SKM-1 (cell line): ENCODE measurements around the gene STK32C.
"Not testable (repeated sequence)": the region's sequence is repeated elsewhere in the genome, so short reads cannot be mapped to it uniquely, and the experiment has no call there.

Experiments used
- DNase-seq: peaks from one replicate; lab custom pipeline; 2025; ENCODE audit not compliant: unreplicated experiment; lab: John Stamatoyannopoulos, UW

STK32C gene

DNA sequence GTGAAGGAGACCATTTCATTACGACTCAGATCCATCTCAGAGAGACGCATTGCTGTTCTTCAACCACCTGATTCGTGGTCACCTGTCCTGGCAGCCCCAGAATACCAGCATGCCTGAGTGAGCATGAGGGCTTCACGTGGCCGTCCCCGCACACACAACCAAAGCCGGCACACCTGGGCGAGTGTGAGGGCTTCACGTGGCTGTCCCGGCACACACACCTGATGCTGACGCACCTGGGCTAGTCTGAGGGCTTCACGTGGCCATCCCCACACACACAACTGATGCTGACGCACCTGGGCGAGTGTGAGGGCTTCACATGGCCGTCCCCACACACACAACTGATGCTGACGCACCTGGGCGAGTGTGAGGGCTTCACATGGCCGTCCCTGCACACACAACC, 86.8 kb downstream of the STK32C start:
- DNase-seq: not testable (repeated sequence)

DNA sequence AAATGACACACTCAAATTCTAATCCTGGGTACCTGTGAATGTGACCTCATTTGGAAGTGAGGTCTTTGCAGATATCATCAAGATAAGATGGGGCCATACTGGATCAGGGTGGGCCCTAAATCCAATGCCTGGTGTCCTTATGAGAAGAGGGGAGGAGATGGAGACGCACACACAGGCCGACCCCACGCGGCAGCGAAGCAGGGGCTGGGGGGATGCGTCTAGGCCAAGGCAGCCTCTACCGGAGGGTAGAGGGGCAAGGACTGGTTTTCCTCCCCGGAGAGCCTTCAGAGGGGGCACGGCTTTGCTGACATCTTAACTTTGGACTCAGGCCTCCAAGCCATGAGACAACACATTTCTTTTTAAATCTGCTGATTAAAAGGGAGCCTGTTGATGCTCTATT, 87.7 kb downstream of the STK32C start:
- DNase-seq: no peak

DNA sequence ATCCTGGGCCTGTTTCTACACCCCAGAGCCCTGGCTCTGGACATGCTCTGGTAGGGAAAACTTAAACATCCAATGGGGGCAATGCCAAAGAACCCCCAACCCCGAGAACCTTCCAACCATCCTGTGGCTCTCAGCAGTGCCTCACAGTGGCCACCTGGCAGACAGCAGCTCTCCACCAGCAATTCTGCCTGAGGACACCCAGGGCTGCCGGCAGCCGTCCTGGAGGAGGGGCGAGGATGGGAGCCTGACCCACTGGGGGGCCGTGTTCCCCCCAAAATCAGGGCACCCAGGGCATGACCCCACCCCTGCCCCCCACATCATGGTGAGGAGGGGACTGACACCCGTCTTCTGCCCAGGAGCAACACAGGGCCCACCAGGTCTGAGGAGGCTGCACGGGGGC, 88.3 kb downstream of the STK32C start:
- no peak for DNase-seq

GRCh38 chr10:132216441-132216840, 91.3 kb downstream of the STK32C start:
- not testable (repeated sequence) for DNase-seq

DNA sequence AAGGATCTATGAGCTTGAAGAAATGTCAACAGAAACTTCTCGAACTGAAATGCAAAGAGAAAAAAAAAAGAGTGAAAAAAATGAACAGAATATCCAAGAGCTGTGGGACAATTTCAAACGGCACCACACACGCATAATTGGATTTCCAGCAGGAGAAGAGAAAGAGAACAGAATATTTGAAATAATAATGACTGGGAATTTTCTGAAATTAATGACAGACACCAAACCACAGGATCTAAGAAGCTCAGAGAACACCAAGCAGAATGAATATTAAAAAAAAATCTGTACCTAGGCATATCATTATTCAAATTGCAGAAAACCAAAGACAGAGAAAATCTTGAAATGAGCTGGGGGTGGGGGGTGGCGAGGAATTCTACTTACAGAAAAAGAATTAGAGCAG, 93.8 kb downstream of the STK32C start:
- no peak for DNase-seq

DNA sequence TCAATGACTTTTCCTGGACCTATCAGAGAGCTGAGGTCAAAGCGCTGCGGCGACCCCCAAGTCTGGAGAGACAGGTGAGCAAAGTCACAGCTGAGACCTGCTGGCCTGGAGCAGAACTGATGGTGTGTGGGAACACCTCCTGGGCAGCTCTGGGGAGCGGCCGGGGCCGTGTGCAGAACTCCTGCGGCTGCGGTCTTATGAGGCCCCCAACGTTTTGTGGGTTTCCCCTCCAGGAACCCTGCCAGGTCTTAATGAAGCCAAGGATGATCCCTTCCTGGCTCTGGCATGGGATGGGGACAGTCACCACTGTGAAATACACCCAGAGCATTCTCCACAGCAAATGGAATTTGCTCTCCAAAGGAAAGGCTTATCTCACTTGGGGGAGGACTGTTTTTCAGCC, 94.9 kb downstream of the STK32C start:
- DNase-seq: no peak

GRCh38 chr10:132211246-132211645, 96.5 kb downstream of the STK32C start:
- no peak for DNase-seq

DNA sequence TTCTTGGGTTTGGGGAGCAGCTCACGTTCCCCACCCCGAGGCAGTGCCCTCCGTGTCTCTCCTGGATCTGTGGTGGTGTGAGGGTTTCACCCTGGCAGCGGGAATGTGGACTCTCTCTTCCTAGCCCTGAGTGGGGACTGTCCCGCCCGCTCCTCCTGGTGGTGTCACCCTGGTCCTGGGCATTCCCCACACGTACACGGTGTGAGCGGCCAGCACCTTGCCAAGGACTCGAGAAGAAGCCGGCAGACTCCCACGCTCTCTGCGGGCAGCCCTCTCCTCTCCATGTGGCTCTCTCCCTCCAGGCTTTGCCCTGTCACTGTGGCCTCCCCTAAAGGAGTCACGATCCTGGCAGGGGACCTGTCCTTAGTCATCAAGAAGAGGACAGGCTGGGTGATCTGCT, 97.0 kb downstream of the STK32C start:
- DNase-seq: no peak

- no peak for DNase-seq
These were observed 97.7 kb downstream of the STK32C start for GRCh38 chr10:132209978-132210530.

- DNase-seq: no peak
These were observed 98.6 kb downstream of the STK32C start for GRCh38 chr10:132209130-132209529.

DNA sequence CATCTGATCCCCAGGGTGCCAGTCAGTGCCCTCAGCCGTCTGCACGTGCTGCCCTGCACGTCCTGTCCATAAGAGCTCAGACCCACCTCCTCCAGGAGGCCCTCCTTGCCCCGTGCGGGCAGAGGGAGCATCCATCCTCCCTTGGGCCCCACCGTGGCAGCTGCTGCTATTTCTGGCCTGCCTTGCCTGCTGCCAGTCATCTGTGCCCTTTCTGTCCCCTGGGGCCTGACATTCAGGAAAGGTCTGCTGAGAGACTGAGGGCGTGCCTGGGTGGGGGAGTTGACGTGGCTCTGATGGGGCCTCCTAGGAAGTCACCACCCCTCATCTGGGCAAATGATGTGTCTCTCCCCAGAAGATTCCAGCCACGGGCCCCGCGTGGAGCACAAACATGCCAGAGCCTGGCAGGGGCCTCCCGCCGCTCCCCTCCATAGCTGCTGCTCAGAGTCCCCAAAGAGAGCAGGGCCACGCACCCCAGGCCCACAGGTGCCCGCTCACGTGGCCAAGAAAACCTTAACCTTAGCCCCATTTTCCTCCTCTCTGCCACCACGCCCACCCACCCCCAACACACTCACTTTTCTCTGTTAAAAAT, 99.2 kb downstream of the STK32C start:
- no peak for DNase-seq

DNA sequence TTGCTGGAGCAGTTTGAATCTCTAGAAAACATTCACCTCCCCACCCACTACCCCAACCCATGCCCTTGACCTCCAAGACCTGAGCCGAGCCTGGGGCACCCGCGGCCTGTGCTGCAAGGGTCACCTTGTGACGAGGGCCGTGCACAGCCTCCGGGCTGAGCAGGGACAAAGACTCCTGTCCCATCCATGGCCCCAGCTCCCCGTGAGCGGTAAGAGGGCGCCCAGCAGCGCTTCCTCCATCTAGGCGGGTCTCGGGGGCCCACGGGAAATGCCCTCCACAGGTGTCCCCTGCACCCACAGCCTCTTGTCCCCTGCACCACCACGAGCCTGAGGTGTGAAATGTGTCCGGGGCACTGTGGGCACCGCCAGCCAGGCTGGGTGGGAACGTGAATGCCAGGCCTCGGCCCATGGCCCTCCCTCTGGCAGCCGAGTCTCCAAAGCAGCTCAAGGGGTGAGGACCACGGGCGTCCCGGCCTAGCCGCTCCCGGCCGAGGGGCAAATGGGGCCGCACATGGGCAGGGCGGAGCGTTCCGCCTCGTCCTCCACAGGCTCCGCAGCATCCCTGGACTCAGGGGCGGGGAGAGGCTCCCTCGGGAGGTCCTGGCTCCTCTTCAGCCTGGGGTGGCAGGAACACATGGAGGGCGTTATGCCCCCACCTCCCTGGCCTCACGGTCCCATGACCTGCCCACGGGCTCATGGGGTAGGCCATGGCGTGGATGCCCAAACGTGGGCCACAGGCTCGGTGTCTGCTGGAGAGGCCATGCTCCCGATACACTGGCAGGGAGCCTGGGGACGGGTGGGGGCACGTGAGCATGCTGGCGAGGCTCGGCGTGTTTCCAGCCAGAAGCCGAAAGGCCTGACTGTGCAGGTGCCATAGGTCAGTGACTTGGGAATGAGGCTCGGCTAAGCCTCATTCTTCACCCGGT, 100.0 kb downstream of the STK32C start:
- no peak for DNase-seq

DNA sequence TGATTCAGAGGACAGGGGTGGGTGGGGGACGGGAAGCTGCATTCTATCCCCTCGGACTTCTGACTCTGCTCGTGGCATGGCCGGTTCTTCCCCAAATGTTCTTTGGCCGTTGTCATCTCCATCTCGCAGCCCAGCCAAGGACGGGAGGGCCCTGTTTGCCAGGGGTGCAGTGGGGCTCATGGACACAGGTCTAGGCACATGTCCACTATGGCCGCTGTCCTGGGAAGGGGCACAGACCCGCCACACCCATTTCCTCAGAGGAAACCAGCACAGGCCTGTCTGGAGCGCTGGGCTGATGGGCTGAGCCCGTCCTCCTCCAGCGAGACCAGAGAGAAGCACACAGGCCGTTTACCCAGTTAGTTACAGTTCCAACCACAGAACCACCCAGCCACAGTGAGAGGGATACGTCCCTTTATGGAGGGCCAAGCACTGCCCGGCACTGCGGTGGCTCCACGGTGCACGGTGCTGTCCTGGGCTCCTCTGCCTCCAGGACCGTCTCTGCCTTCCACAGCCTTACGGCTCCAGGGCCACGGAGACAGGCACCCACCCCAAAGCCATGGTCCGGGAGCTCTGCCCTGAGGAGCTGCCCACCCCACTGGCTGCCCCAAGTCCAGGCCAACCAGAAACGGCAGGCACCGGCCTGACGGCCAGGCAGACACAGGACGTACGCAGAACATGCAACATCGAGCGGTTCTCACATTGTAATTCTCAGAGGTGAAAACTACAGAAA, 100.8 kb downstream of the STK32C start:
- DNase-seq: no peak

DNA sequence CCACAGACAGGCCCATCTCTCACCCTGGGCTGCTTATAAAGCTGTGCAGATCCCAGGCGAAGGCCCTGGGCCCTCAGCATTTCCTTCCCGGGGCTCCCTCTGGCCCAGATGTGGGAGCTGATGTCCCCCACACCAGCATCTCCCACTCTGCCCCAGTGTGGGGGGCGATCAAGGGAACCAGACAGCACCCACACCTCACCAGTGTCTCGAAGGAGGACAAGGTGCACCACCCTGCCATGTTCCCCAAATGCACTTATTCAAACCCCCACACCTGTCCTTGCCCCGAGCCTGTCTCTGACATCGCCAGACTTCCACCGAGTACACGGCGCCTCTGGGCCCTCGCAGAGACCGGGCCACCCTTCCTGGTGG, 101.4 kb downstream of the STK32C start:
- no peak for DNase-seq

GRCh38 chr10:132205650-132206376, 101.9 kb downstream of the STK32C start:
- DNase-seq: no peak

- DNase-seq: no peak
These were observed 102.8 kb downstream of the STK32C start for GRCh38 chr10:132204781-132205473.

DNA sequence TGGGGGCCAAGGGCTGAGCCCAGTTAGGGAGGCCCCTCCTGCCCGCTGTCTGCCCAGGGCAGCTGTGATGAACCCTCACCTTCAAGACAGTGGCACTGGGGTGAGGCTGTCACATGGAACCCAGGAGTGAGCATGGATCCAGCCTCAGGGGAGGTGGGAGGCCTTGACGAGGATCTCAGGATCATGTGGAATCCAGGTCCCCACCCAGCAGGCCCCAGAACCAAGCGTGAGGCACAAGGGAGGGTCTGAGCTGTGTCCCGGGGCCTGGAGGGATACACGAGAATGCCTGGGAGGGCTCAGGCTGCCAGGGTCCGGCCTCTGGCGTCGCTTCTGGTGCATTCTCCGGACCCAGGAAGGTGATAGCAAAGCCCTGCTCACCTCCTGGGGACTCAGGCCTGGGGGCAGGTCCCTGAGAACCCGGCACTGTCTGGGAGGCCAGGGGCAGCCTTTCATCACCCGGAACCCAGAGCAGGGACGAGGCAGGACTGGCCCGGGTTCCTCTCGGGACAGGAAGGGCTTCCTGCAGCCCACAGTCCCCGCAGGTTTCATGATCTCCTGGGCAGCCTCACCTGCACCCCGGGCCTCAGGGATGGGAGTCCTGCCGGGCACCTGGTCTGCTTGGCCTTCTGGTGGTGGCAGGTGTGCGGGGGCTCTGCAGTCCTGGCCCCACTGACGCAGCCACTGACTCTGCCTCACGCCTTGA, 103.5 kb downstream of the STK32C start:
- DNase-seq: no peak

DNA sequence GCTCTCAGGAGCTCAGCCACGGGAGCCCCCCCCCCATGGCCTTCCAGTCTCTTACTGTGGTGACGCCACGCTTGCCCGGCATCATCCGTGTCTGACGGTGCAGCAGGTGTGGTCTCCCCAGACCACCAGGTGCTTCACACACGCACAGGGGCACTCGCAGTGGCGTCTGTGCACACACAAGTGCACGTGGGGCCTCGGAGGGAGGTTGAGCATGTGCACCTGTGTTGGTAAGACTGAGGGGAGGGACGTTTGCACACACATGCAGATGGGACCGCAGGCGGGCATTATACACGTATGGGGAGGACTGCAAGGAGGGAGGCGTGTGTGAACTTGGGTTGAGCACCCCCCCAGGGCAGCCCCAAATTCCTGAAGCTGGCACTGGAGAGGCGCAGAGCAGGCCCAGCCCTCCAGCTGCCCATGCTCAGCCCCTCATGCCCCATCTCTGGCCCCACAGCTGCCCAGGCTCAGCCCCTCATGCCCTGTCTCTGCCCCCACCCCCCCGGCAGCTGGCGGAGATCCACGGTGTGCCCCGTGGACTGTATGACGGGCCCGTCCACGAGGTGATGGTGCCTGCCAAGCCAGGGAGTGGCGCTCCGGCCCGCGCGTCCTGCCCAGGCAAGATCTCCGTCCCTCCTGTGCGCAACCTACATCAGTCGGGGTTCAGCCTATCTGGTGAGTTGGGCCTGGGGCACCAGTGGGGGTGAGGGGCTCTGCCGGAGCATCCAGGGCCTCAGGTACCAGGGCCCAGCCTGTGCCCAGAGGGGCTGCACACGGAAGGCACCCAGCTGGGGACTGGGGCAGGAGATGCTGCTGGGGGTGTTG, 104.3 kb downstream of the STK32C start:
- no peak for DNase-seq
